ENCODE data around the gene PGAM1.
"Not testable (repeated sequence)": the region's sequence is repeated elsewhere in the genome, so short reads cannot be mapped to it uniquely, and the experiment has no call there.

The PGAM1 gene

DNA sequence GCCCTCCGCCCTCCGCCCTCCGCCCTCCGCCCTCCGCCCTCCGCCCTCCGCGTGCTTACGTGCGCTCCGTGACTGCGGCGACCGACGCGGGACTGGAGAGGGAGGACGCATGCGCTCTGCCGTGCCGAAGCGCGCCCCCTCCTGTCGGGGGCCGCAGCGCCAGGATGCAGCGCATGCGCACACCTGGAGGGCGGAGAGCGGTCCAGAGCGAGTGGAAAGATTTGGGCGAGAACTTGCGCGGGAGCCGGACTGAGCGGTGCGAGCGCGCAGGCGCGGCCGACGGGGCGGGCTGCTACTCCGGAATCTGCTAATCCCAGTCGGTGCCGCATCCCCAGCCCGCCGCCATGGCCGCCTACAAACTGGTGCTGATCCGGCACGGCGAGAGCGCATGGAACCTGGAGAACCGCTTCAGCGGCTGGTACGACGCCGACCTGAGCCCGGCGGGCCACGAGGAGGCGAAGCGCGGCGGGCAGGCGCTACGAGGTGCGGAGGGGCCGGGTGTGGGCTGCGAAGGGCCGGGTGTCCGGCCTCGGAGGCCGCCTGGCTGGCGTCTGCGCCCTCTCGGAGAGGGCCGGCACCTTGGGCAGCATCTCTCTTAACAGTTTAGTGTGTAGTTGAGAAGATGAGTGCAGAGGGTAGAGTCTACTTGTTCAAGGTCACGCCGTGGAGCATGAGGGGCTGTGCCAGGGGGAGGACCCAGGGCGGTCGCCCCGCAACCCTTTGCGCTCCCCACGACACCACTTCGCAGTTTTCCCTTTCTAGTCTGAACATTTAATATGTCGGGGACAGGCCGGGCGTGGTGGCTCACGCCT is at the start of gene PGAM1:
Gene PGAM1, plus strand, starts transcription at position 228 of the 812 bp plus-strand sequence. Its CDS starts 117 bp downstream, at position 345.
- ATAC-seq = peak; percentile 69 to 71

- no peak for ATAC-seq
Measured at GRCh38 chr10:97376413-97376812, 49.6 kb upstream of the PGAM1 start.

GRCh38 chr10:97378933-97379921 is 46.8 kb upstream of the PGAM1 start:
- ATAC-seq = no peak

GRCh38 chr10:97380516-97380915 is 45.5 kb upstream of the PGAM1 start:
- ATAC-seq = no peak

- ATAC-seq = no peak
Measured at GRCh38 chr10:97381626-97382025, 44.4 kb upstream of the PGAM1 start.

DNA sequence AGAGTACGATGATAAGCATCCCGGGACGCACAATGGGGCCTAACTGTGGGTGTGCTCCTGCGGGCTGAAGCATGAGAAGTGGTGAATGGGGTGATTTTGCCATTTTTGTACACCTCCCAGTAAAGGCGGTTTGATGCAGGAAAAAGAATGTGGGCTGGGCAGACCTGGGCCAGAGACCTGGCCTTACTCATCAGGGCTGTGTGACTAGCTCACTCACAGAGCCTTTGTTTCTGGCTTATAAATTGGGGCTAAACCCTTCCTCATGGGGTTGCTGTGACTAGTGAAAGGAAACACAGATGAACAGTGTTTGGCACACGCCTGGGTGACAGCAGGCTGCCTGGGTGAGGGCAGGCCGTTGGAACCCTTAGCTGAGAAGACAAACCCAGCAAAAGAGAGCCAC is 42.8 kb upstream of the PGAM1 start:
- ATAC-seq = no peak

GRCh38 chr10:97384156-97384555 is 41.8 kb upstream of the PGAM1 start:
- ATAC-seq = no peak

GRCh38 chr10:97384641-97385040 is 41.4 kb upstream of the PGAM1 start:
- no peak for ATAC-seq

DNA sequence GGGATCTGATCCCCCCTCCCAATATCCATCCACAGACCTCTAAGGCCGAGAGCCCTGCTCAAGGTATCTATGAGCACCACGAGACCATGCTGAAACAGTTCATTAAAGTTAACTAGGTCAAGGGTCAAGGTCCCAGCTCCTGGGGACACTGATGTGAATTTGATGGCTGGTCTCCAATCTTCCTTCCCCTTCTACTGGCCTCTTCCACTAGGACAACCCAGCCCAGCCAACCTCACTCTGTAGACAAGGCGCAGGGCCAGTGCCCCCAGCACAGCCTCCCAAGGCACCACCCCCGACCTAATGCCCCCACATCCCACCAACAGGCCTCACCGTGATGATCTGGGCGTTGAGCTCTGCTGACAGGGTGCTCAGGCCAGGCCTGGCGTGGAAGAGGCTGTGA is 40.4 kb upstream of the PGAM1 start:
- no peak for ATAC-seq

- no peak for ATAC-seq
Measured at GRCh38 chr10:97388152-97388551, 37.8 kb upstream of the PGAM1 start.

- ATAC-seq = no peak
Measured at GRCh38 chr10:97390091-97390490, 35.9 kb upstream of the PGAM1 start.

DNA sequence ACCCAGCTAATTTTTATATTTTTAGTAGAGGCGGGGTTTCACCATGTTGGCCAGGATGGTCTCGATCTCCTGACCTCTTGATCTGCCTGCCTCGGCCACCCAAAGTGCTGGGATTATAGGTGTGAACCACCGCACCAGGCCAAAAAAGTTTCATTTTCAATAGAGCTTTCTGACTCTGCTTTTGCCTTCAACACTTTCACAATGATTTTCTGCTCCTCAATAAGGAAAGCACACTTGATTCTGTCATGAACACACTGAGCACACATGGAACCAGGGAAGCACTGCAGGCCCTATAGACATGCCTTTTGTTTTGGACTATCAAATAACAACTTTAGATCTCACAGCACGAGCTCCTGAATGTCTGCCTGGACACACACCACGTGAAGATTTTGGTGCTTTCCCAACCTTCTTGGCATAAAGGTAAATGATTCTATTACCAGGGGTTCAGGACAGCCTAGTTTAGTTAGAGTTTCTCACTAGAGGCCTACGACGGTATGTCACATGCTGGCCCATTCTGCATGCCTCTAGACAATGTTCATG is 32.9 kb upstream of the PGAM1 start:
- no peak for ATAC-seq

- ATAC-seq = no peak
Measured at GRCh38 chr10:97396056-97396455, 29.9 kb upstream of the PGAM1 start.

DNA sequence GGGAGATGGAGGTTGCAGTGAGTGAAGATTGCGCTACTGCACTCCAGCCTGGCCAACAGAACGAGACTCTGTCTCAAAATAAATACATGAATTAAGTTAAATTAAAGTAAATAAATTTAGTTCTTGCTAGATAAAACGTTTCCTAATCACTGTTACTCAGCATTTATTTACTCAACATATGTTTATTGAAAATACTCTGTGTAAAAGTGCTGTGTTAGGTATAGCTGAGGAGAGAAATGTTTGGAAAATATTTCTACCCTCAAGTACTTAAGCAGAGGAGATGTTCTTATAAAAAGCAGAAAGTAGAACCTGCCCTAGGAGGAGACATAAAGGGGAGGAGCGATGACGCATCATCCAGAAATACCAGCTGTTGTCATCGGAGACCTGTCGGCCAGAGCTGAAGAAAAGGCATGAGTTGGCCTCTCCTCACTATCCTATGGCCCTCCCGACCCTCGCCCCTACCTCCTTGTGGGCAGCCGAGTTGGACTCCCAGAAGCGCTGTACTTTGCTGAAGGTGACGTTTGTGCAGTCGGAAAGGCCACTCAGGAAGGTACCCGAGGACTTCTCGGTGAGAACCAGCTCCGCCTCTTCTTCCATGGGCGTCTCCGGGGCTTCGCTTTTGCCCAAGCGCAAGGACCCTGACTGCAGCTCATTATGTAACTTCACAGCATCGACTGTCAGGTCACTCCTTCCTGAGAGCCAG is 26.0 kb upstream of the PGAM1 start:
- ATAC-seq = peak; percentile 25 to 32

DNA sequence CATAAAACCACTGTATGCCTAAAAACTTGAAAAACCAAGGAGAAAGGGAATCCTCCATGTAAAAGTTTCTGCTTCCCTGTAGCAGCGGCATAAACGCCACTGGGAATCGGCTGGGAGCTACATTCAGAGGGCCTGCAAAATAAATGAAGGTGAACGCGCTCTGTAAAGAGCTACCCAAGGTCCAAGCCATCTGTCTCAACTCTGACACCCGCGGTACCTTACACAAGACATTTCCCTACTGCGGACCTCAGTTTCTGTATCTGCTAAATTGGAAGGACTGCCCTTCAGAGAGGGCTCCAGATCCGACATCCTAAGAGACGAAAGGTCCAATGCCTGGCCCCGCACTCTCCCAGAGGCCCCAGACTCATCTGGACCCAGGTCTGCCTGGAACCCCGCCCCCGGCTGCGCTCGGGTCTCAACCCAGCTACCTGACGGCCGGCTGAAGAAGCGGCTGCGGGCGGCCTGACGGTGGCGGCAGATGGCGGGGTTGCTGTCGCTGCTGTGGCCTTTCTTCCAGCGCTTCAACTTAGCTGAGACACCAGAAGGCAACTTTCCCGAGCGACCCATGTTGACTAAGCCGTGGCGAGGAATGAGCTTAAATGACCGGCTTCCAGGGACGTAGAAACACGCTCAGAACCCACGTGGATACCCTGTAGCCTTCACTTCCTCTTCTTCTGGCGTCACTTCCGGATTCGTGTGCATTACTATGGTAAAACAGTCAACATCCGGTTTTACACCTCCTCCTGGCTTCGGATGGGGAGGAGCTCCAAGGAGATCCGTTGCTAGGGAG is 25.1 kb upstream of the PGAM1 start, which contains the start of gene RRP12:
Gene RRP12, minus strand, starts transcription at position 676 of the 790 bp plus-strand sequence. Its CDS starts 109 bp downstream, at position 567.
- ATAC-seq = peak; percentile 97 to 98

DNA sequence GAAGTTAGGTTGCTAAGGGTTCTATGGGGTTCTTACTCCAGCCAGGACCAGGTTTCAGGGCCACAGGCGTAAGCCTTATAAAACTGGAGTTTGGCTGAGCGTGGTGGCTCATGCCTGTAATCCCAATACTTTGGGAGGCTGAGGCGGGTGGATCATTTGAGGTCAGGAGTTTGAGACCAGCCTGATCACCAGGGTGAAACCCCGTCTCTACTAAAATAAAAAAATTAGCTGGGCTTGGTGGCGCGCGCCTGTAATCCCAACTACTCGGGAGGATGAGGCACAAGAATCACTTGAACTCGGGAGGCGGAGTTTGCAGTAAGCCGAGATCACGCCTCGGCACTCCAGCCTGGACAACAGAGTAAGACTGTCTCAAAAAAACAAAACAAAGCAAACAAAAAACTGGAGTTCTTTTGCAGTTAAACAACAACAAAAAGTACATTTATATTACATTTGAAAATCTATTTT is 24.5 kb upstream of the PGAM1 start:
- ATAC-seq = no peak

DNA sequence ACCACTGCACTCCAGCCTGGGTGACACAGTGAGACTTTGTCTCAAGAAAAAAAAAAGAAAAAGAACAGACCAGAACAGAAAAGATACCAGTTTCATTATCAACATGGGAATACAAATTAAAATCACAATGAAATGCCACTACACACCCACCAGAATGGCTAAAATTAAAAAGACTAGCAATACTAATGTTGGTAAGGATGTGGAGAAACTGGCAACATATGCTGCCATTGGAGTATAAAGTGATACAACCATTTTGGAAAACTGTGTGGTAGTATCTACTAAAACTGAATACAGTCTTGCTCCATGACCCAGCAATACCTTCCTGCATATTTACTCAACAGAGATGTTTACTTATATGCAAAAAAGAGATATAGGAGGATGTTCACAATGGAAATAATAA is 21.9 kb upstream of the PGAM1 start:
- ATAC-seq = no peak

- no peak for ATAC-seq
Measured at GRCh38 chr10:97406064-97406463, 19.9 kb upstream of the PGAM1 start.

GRCh38 chr10:97406483-97406882 is 19.5 kb upstream of the PGAM1 start:
- ATAC-seq = not testable (repeated sequence)

DNA sequence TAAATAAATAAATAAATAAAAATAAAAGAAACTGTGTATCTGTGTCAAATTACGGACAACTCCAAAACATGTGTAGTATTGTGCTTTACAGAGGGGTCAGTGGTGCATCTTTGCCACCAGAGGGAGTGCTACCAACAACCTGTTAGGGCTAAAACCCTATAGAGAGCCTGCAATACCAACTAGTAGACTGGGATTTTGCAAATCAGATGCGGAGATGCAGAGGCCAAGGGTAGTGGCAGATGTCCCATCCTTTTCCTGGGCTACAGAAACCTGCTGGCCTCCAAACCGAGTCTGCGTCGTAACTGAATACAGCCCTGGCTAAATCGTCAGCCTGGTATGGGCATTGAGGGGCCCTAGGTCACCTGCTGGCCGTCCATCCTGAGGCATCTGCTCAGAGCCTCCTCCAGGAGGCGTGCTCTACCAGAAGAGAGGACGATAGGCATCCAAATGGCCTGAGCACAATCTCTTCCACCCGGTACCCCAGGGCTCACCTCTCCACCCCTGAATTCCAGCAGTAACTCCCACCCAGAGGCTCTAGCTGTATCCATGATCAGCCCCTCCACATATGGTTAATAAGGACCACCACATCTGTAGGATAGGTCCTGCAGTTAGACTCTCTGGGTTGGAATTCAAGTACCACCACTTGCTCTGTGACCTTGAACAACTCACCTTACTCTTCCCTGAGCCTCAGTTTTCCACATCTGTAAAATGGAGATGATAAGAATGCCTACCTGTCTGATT is 18.6 kb upstream of the PGAM1 start:
- peak; percentile 96 to 97 for ATAC-seq

GRCh38 chr10:97407952-97408248 is 18.1 kb upstream of the PGAM1 start:
- no peak for ATAC-seq
